HG02623 (cell line): ENCODE measurements around the gene CMKLR1.

Experiments used
- ATAC-seq: cut with Tn5 transposase; IDR thresholded peaks from one replicate; pipeline ENCODE4 v1.9.1; 2021; ENCODE audit warnings: moderate library complexity; ENCODE audit not compliant: unreplicated experiment

CMKLR1 gene

GRCh38 chr12:108337235-108338223, 1.6 kb downstream of the CMKLR1 start:
- no peak for ATAC-seq

- peak; percentile 51 for ATAC-seq
Measured at GRCh38 chr12:108335349-108336119, 3.6 kb downstream of the CMKLR1 start.

GRCh38 chr12:108333898-108334699, 5.0 kb downstream of the CMKLR1 start:
- peak; percentile 33 for ATAC-seq

GRCh38 chr12:108332791-108333382, 6.2 kb downstream of the CMKLR1 start:
- no peak for ATAC-seq

- no peak for ATAC-seq
Measured at GRCh38 chr12:108328420-108328819, 10.7 kb downstream of the CMKLR1 start.

- ATAC-seq = no peak
Measured at GRCh38 chr12:108327621-108328344, 11.3 kb downstream of the CMKLR1 start.

- ATAC-seq = no peak
Measured at GRCh38 chr12:108326254-108326750, 12.8 kb downstream of the CMKLR1 start.

GRCh38 chr12:108325549-108325948, 13.6 kb downstream of the CMKLR1 start:
- ATAC-seq = no peak

GRCh38 chr12:108325018-108325358, 14.1 kb downstream of the CMKLR1 start:
- ATAC-seq = no peak

GRCh38 chr12:108324351-108325017, 14.6 kb downstream of the CMKLR1 start:
- no peak for ATAC-seq

- ATAC-seq = no peak
Measured at GRCh38 chr12:108323581-108323980, 15.5 kb downstream of the CMKLR1 start.

- ATAC-seq = no peak
Measured at GRCh38 chr12:108322998-108323397, 16.1 kb downstream of the CMKLR1 start.

GRCh38 chr12:108321688-108322087, 17.4 kb downstream of the CMKLR1 start:
- ATAC-seq = no peak

GRCh38 chr12:108320507-108321293, 18.4 kb downstream of the CMKLR1 start:
- no peak for ATAC-seq

GRCh38 chr12:108319277-108320234, 19.6 kb downstream of the CMKLR1 start:
- ATAC-seq = no peak

GRCh38 chr12:108318472-108319275, 20.4 kb downstream of the CMKLR1 start:
- no peak for ATAC-seq
